ENCODE results near the gene UBE2J2. TPM values are rescaled to one million over a fixed set of nuclear protein-coding genes. Genes with fewer than 3 reads are reported as not detected.
"Not testable (repeated sequence)": the region's sequence is repeated elsewhere in the genome, so short reads cannot be mapped to it uniquely, and the experiment has no call there.

The UBE2J2 gene
- total RNA-seq, 2 donors from 2014 or later = 69.9 to 72.7 TPM

- Mint-ChIP-seq H3K9me3 (no peaks in the 10 kb centered on the region), H3K4me3 (no peak overlapping the region), H3K36me3 (ENCODE audit: low read depth) (peaks cover 31% of the 10 kb centered on the region), H3K27me3 (ENCODE audit: insufficient read depth) (peaks cover 1% of the 10 kb centered on the region), H3K4me1 (no peaks in the 10 kb centered on the region), H3K27ac (no peak overlapping the region)
- DNase-seq = no peak
- Histone ChIP-seq H3K9ac (ENCODE audit: extremely low read depth, low read length, poor library complexity, severe bottlenecking) (no peak overlapping the region), H3K4me1 (ENCODE audit: control insufficient read depth, insufficient read depth, low read length) (no peaks in the 10 kb centered on the region), H3K27me3 (ENCODE audit: control insufficient read depth, insufficient read depth, low read length, poor library complexity, severe bottlenecking) (peaks cover 12% of the 10 kb centered on the region), H3K36me3 (ENCODE audit: control insufficient read depth, insufficient read depth, low read length) (peaks cover 23% of the 10 kb centered on the region), H3K4me3 (ENCODE audit: low read length) (no peak overlapping the region), H3K9me3 (ENCODE audit: control insufficient read depth, low read length) (no peaks in the 10 kb centered on the region), H3K27ac (ENCODE audit: low read depth, low read length) (no peak overlapping the region)
- WGBS, 2 experiments (ENCODE audit: insufficient coverage in 1 of 2, insufficient read length in 1 of 2) = 93 to 94% methylated on average over 16 of the region's 16 CpGs
- TF ChIP-seq, protein P1, sequence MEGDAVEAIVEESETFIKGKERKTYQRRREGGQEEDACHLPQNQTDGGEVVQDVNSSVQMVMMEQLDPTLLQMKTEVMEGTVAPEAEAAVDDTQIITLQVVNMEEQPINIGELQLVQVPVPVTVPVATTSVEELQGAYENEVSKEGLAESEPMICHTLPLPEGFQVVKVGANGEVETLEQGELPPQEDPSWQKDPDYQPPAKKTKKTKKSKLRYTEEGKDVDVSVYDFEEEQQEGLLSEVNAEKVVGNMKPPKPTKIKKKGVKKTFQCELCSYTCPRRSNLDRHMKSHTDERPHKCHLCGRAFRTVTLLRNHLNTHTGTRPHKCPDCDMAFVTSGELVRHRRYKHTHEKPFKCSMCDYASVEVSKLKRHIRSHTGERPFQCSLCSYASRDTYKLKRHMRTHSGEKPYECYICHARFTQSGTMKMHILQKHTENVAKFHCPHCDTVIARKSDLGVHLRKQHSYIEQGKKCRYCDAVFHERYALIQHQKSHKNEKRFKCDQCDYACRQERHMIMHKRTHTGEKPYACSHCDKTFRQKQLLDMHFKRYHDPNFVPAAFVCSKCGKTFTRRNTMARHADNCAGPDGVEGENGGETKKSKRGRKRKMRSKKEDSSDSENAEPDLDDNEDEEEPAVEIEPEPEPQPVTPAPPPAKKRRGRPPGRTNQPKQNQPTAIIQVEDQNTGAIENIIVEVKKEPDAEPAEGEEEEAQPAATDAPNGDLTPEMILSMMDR (conservative IDR thresholded peaks at IDR 0.05) = no peak
These were observed 22.8 kb downstream of the UBE2J2 start for GRCh38 chr1:1250786-1251284.

DNA sequence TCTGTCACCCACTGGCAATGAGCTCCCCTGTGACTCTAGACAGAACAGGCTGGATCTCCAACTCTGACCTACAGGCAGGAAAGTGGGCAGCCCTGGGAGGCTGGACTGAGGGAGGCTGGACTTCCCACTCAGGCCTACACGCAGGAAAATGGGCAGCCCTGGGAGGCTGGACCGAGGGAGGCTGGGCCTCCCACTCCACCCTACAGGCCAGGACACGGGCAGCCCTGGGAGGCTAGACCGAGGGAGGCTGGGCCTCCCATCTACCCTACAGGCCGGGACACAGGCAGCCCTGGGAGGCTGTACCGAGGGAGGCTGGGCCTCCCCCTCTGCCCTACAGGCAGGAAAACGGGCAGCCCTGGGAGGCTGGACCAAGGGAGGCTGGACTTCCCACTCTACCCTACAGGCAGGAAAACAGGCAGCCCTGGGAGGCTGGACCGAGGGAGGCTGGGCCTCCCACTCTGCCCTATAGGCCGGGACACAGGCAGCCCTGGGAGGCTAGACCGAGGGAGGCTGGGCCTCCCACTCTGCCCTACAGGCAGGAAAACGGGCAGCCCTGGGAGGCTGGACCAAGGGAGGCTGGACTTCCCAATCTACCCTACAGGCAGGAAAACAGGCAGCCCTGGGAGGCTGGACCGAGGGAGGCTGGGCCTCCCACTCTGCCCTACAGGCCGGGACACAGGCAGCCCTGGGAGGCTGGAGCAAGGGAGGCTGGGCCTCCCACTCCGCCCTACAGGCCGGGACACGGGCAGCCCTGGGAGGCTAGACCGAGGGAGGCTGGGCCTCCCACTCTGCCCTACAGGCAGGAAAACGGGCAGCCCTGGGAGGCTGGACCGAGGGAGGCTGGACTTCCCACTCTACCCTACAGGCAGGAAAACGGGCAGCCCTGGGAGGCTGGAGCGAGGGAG is 25.4 kb downstream of the UBE2J2 start:
- H3K9me3 ChIP-seq (ENCODE audit: control insufficient read depth, low read length); H3K27ac ChIP-seq (ENCODE audit: low read depth, low read length); H3K9me3 Mint-ChIP-seq; H3K4me3 Mint-ChIP-seq; H3K27me3 Mint-ChIP-seq (ENCODE audit: insufficient read depth); H3K9ac ChIP-seq (ENCODE audit: extremely low read depth, low read length, poor library complexity, severe bottlenecking); H3K4me3 ChIP-seq (ENCODE audit: low read length); H3K27ac Mint-ChIP-seq; H3K4me1 ChIP-seq (ENCODE audit: control insufficient read depth, insufficient read depth, low read length); H3K4me1 Mint-ChIP-seq; DNase-seq; H3K36me3 ChIP-seq (ENCODE audit: control insufficient read depth, insufficient read depth, low read length): not testable (repeated sequence)
- H3K36me3 Mint-ChIP-seq (ENCODE audit: low read depth) = peaks cover 16% of the 10 kb centered on the region
- 90 to 91% methylated on average over 7 to 20 of the region's 21 CpGs for WGBS, 2 experiments (ENCODE audit: insufficient coverage in 1 of 2, insufficient read length in 1 of 2)
- peaks cover 12% of the 10 kb centered on the region for H3K27me3 ChIP-seq (ENCODE audit: control insufficient read depth, insufficient read depth, low read length, poor library complexity, severe bottlenecking)

GRCh38 chr1:1247341-1247913 is 26.2 kb downstream of the UBE2J2 start:
- Histone ChIP-seq H3K4me3 (ENCODE audit: low read length) (no peak overlapping the region), H3K36me3 (ENCODE audit: control insufficient read depth, insufficient read depth, low read length) (peaks cover 4% of the 10 kb centered on the region), H3K27ac (ENCODE audit: low read depth, low read length) (no peak overlapping the region), H3K4me1 (ENCODE audit: control insufficient read depth, insufficient read depth, low read length) (no peaks in the 10 kb centered on the region), H3K27me3 (ENCODE audit: control insufficient read depth, insufficient read depth, low read length, poor library complexity, severe bottlenecking) (peaks cover 12% of the 10 kb centered on the region), H3K9ac (ENCODE audit: extremely low read depth, low read length, poor library complexity, severe bottlenecking) (no peak overlapping the region), H3K9me3 (ENCODE audit: control insufficient read depth, low read length) (no peaks in the 10 kb centered on the region)
- H3K9me3 Mint-ChIP-seq = no peaks in the 10 kb centered on the region
- DNase-seq = no peak
- TF ChIP-seq, protein P1 (conservative IDR thresholded peaks at IDR 0.05) = no peak
- peaks cover 8% of the 10 kb centered on the region for H3K36me3 Mint-ChIP-seq (ENCODE audit: low read depth)
- H3K27ac Mint-ChIP-seq = no peak overlapping the region
- H3K4me3 Mint-ChIP-seq = peak overlapping the region; percentile 15
- H3K27me3 Mint-ChIP-seq (ENCODE audit: insufficient read depth) = peaks cover 1% of the 10 kb centered on the region
- H3K4me1 Mint-ChIP-seq = no peaks in the 10 kb centered on the region
- WGBS, 2 experiments (ENCODE audit: insufficient coverage in 1 of 2, insufficient read length in 1 of 2) = 71 to 87% methylated on average over 7 to 25 of the region's 25 CpGs
